ENCODE results near the gene STARD10.
"Not testable (repeated sequence)": the region's sequence is repeated elsewhere in the genome, so short reads cannot be mapped to it uniquely, and the experiment has no call there.

The STARD10 gene

GRCh38 chr11:72826191-72826941 lies 32.5 kb upstream of the STARD10 start:
- no peak for DNase-seq

- no peak for DNase-seq
These were observed 31.8 kb upstream of the STARD10 start for GRCh38 chr11:72825661-72826060.

GRCh38 chr11:72824811-72825505 lies 31.1 kb upstream of the STARD10 start:
- DNase-seq: no peak

- no peak for DNase-seq
These were observed 30.2 kb upstream of the STARD10 start for GRCh38 chr11:72824020-72824419.

- no peak for DNase-seq
These were observed 29.4 kb upstream of the STARD10 start for GRCh38 chr11:72823105-72823804.

GRCh38 chr11:72821920-72822799 lies 28.3 kb upstream of the STARD10 start:
- DNase-seq: no peak

GRCh38 chr11:72821221-72821919 lies 27.5 kb upstream of the STARD10 start:
- DNase-seq: no peak

GRCh38 chr11:72820439-72821139 lies 26.7 kb upstream of the STARD10 start:
- no peak for DNase-seq

GRCh38 chr11:72818971-72819370 lies 25.1 kb upstream of the STARD10 start:
- DNase-seq: no peak

GRCh38 chr11:72817966-72818365 lies 24.1 kb upstream of the STARD10 start:
- no peak for DNase-seq

GRCh38 chr11:72816404-72816990 lies 22.6 kb upstream of the STARD10 start:
- no peak for DNase-seq

- DNase-seq: no peak
These were observed 21.3 kb upstream of the STARD10 start for GRCh38 chr11:72815110-72815618.

GRCh38 chr11:72814286-72815109 lies 20.7 kb upstream of the STARD10 start, which contains the start of gene ATG16L2:
Gene ATG16L2 (plus strand): TSS chr11:72814411. CDS start chr11:72814446, 35 bp downstream.
- DNase-seq: peak; percentile 83

- DNase-seq: peak; percentile 80
These were observed 20.0 kb upstream of the STARD10 start for GRCh38 chr11:72813740-72814285.

- DNase-seq: peak; percentile 57
These were observed 19.3 kb upstream of the STARD10 start for GRCh38 chr11:72812967-72813739.

- DNase-seq: no peak
These were observed 18.7 kb upstream of the STARD10 start for GRCh38 chr11:72812604-72812966.

- not testable (repeated sequence) for DNase-seq
These were observed 17.8 kb upstream of the STARD10 start for GRCh38 chr11:72811686-72812085.

- no peak for DNase-seq
These were observed 14.5 kb upstream of the STARD10 start for GRCh38 chr11:72808331-72808798.

GRCh38 chr11:72807792-72808191 lies 13.9 kb upstream of the STARD10 start:
- DNase-seq: peak; percentile 27
